PC-3 (cell line): Measurements from ENCODE around the gene HHATL. TPM values are rescaled to one million over a fixed set of nuclear protein-coding genes. Genes with fewer than 3 reads are reported as not detected.

Experiments
- ATAC-seq: fragments of 200-7000 bp; cut with Tn5 transposase; 2 replicates; pipeline ENCODE4 v1.9.1; 2020; ENCODE audit warnings: mild to moderate bottlenecking, moderate library complexity
- BruUV-seq: library from RNA; stranded (reverse); fragments of 400-500 nt; replicated peaks from 2 replicates; lab custom pipeline; 2021; lab: Mats Ljungman, UMichigan
- CTCF ChIA-PET: fragments of 300-600 bp; sonication (Branson Sonifier 250); formaldehyde crosslinking; loops from one replicate; lab custom pipeline; 2022; ENCODE audit warnings: antibody characterized with exemption; lab: Charles Lee
- POLR2A ChIA-PET: fragments of 300-600 bp; sonication (Branson Sonifier 250); formaldehyde crosslinking; loops from one replicate; lab custom pipeline; 2022; ENCODE audit warnings: antibody characterized with exemption; ENCODE audit not compliant: unreplicated experiment; lab: Charles Lee
- DNase-seq: peaks from one replicate; pipeline ENCODE4 v3.0.0-alpha.2; 2015
- H2AFZ ChIP-seq: fragments of 300-600 bp; sonication (generic); 2 replicates; pipeline ENCODE4 v1.6.0; 2016; ENCODE audit warnings: antibody characterized with exemption, low read length
- H3F3A ChIP-seq: fragments of 300-600 bp; sonication (generic); one replicate; pipeline ENCODE4 v1.6.0; 2017; ENCODE audit warnings: antibody characterized with exemption, low read length, control low read depth, mild to moderate bottlenecking; ENCODE audit not compliant: unreplicated experiment
- H3K27ac ChIP-seq: fragments of 300-600 bp; sonication (generic); 2 replicates; pipeline ENCODE4 v1.5.1; 2016; ENCODE audit warnings: mild to moderate bottlenecking, low read length
- H3K27me3 ChIP-seq: fragments of 300-600 bp; sonication (generic); 2 replicates; pipeline ENCODE4 v1.6.1; 2016; ENCODE audit warnings: low read length, mixed read lengths
- H3K36me3 ChIP-seq: fragments of 300-600 bp; sonication (generic); 2 replicates; pipeline ENCODE4 v1.6.1; 2016; ENCODE audit warnings: low read depth, mixed run types, low read length, mixed read lengths
- H3K4me1 ChIP-seq: fragments of 300-600 bp; sonication (generic); 2 replicates; pipeline ENCODE4 v1.5.1; 2016; ENCODE audit warnings: low read length; ENCODE audit not compliant: insufficient read depth
- H3K4me2 ChIP-seq: fragments of 300-600 bp; sonication (generic); 2 replicates; pipeline ENCODE4 v1.6.0; 2016; ENCODE audit warnings: low read length
- H3K4me3 ChIP-seq: fragments of 300-600 bp; sonication (generic); 2 replicates; pipeline ENCODE4 v1.5.1; 2016; ENCODE audit warnings: mild to moderate bottlenecking, low read length, mixed read lengths
- H3K79me2 ChIP-seq: fragments of 300-600 bp; sonication (generic); 2 replicates; pipeline ENCODE4 v1.6.1; 2017; ENCODE audit warnings: low read length, mixed read lengths
- H3K9ac ChIP-seq: fragments of 300-600 bp; sonication (generic); 2 replicates; pipeline ENCODE4 v1.6.0; 2016; ENCODE audit warnings: mild to moderate bottlenecking, low read length
- H3K9me2 ChIP-seq: fragments of 300-600 bp; sonication (generic); replicated peaks from 2 replicates; pipeline ENCODE4 v1.6.1; 2016; ENCODE audit warnings: mixed run types, low read length, mixed read lengths
- H3K9me3 ChIP-seq: fragments of 300-600 bp; sonication (generic); 2 replicates; pipeline ENCODE4 v1.6.1; 2016; ENCODE audit warnings: low read length, mixed read lengths
- H4K20me1 ChIP-seq: fragments of 300-600 bp; sonication (generic); 2 replicates; pipeline ENCODE4 v1.6.1; 2016; ENCODE audit warnings: low read length, mixed read lengths
- EZH2 ChIP-seq: fragments of 300-600 bp; sonication (generic); IDR thresholded peaks from one replicate; pipeline ENCODE4 v1.6.1; 2017; ENCODE audit warnings: antibody characterized with exemption, mild to moderate bottlenecking, low read length; ENCODE audit not compliant: unreplicated experiment
- EZH2phosphoT487 ChIP-seq: fragments of 300-600 bp; sonication (generic); IDR thresholded peaks from 2 replicates; pipeline ENCODE4 v1.6.1; 2018; ENCODE audit warnings: mild to moderate bottlenecking, antibody characterized with exemption, low read length, borderline replicate concordance
- intact Hi-C: fragments of 100-400 bp; cut with micrococcal nuclease; formaldehyde crosslinking; loops from 2 replicates; pipeline ENCODE4 v1.9.0; 2023
- total RNA-seq: library from RNA; depleted of rRNA; stranded (reverse); fragments of >200 nt; gene quantifications from 2 replicates; pipeline ENCODE4 v1.2.3, GENCODE V29; 2014
- TF ChIP-seq, protein P1 (sequence below): fragments of 300-600 bp; sonication (generic); conservative IDR thresholded peaks from 2 replicates; pipeline ENCODE4 v1.5.1; 2017; ENCODE audit warnings: antibody characterized with exemption, low read depth, mild to moderate bottlenecking, low read length

Gene HHATL
- total RNA-seq, 1 experiment from 2014 or later = not detected

DNA sequence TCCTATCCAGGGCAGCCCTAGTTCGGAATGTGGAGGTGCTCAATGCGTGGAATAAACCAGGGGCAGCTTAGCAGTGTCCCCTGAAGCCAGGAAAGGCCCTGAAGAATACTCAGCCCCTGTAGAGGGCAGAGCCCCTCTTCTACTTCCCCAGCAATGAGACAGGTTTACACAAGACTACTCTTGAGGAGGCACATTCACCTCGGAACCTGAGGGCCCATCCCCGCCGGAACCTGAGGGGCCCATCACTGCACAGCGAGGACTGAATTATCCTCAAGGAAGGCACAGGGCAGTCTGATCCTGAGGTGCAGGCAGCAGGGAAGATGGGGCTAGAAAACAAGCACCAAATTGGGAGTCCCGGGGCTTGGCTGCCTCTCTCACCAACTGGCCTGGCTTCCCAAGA is 48.2 kb upstream of the HHATL start:
- ATAC-seq (no peak), DNase-seq (no peak)
- Histone ChIP-seq H3K9ac (no peak overlapping the region), H3K4me3 (no peak overlapping the region), H3F3A (no peaks in the 10 kb centered on the region), H3K4me1 (peaks cover 20% of the 10 kb centered on the region), H3K9me3 (no peaks in the 10 kb centered on the region), H4K20me1 (no peaks in the 10 kb centered on the region), H3K27me3 (no peaks in the 10 kb centered on the region), H3K4me2 (no peak overlapping the region), H3K9me2 (no peaks in the 10 kb centered on the region), H3K79me2 (no peaks in the 10 kb centered on the region), H3K36me3 (no peaks in the 10 kb centered on the region), H3K27ac (no peak overlapping the region), H2AFZ (no peak overlapping the region)
- CTCF ChIA-PET = no interaction called here
- BruUV-seq = no TSS peak
- POLR2A ChIA-PET = no interaction called here
- TF ChIP-seq EZH2phosphoT487 (no peak), EZH2 (no peak)
- TF ChIP-seq, protein P1, sequence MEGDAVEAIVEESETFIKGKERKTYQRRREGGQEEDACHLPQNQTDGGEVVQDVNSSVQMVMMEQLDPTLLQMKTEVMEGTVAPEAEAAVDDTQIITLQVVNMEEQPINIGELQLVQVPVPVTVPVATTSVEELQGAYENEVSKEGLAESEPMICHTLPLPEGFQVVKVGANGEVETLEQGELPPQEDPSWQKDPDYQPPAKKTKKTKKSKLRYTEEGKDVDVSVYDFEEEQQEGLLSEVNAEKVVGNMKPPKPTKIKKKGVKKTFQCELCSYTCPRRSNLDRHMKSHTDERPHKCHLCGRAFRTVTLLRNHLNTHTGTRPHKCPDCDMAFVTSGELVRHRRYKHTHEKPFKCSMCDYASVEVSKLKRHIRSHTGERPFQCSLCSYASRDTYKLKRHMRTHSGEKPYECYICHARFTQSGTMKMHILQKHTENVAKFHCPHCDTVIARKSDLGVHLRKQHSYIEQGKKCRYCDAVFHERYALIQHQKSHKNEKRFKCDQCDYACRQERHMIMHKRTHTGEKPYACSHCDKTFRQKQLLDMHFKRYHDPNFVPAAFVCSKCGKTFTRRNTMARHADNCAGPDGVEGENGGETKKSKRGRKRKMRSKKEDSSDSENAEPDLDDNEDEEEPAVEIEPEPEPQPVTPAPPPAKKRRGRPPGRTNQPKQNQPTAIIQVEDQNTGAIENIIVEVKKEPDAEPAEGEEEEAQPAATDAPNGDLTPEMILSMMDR = no peak
- intact Hi-C loops = no loop called here

GRCh38 chr3:42749753-42750231 is 47.2 kb upstream of the HHATL start:
- intact Hi-C loops = no loop called here

More at GRCh38 chr3:42749753-42750231, 47.2 kb upstream of the HHATL start:
- ChIA-PET POLR2A (interaction anchor here (0.6 kb wide), 1 partner anchor 66 kb away, joined by 3 read pairs; no protein-coding TSS in a partner anchor), CTCF (interaction anchor here (0.5 to 0.6 kb wide), 2 partner anchors 8 to 301 kb away, joined by 3 to 9 read pairs; no protein-coding TSS in a partner anchor)
- Histone ChIP-seq H3F3A (no peaks in the 10 kb centered on the region), H3K9me2 (no peaks in the 10 kb centered on the region), H3K4me3 (no peak overlapping the region), H3K4me2 (no peak overlapping the region), H3K27ac (no peak overlapping the region), H3K27me3 (no peaks in the 10 kb centered on the region), H3K36me3 (no peaks in the 10 kb centered on the region), H4K20me1 (no peaks in the 10 kb centered on the region), H3K79me2 (no peaks in the 10 kb centered on the region), H2AFZ (no peak overlapping the region), H3K4me1 (peaks cover 27% of the 10 kb centered on the region), H3K9ac (no peak overlapping the region), H3K9me3 (no peaks in the 10 kb centered on the region)
- ATAC-seq (peak; percentile 34), DNase-seq (peak; percentile 23)
- no TSS peak for BruUV-seq
- no peak for TF ChIP-seq EZH2
- TF ChIP-seq, protein P1 = peak; percentile 61
